Heart left ventricle (tissue), 16 donors: ENCODE results near the gene EGLN2. TPM values are rescaled to one million over a fixed set of nuclear protein-coding genes. Genes with fewer than 3 reads are reported as not detected.

Source experiments
- ATAC-seq, 4 donors: fragments of 200-7000 bp; cut with Tn5 transposase; one replicate each; pipeline ENCODE4 v1.9.1; 2020 to 2022; ENCODE audit warnings: moderate library complexity in 4 of 4, mild to moderate bottlenecking in 3 of 4, moderate number of reproducible peaks in 1 of 4
- DNase-seq, 5 donors: peaks; one replicate each; pipeline ENCODE4 v3.0.0-alpha.2; 2020
- H3K27ac ChIP-seq, 12 donors: fragments of 200-600 bp; sonication (generic) in 4 of 12; one replicate each; pipeline versions ENCODE4 v1.5.0 to v1.8.0; 2016 to 2022; ENCODE audit warnings: mild to moderate bottlenecking in 2 of 12
- H3K27me3 ChIP-seq, 9 donors: fragments of 200-600 bp; sonication (generic) in 2 of 9; one replicate each; pipeline versions ENCODE4 v1.5.1 to v1.8.0; 2016 to 2022; ENCODE audit warnings: mild to moderate bottlenecking in 3 of 9
- H3K36me3 ChIP-seq, 9 donors: fragments of 200-600 bp; sonication (generic) in 2 of 9; one replicate each; pipeline versions ENCODE4 v1.5.0 to v1.8.0; 2018 to 2022; ENCODE audit warnings: mild to moderate bottlenecking in 2 of 9
- H3K4me1 ChIP-seq, 12 donors: fragments of 200-600 bp; sonication (generic) in 4 of 12; one replicate each; pipeline versions ENCODE4 v1.5.0 to v1.8.0; 2016 to 2022; ENCODE audit warnings: mild to moderate bottlenecking in 3 of 12
- H3K4me3 ChIP-seq, 12 donors: fragments of 200-600 bp; sonication (generic) in 4 of 12; one replicate each; pipeline versions ENCODE4 v1.5.0 to v1.8.0; 2017 to 2022; ENCODE audit warnings: mild to moderate bottlenecking in 9 of 12, moderate library complexity in 4 of 12
- H3K9me3 ChIP-seq, 12 donors: fragments of 200-600 bp; sonication (generic) in 4 of 12; one replicate each; pipeline versions ENCODE4 v1.5.0 to v1.8.0; 2016 to 2022; ENCODE audit warnings: mild to moderate bottlenecking in 1 of 12
- POLR2A ChIP-seq, 2 donors: fragments of 450-650 bp; IDR thresholded peaks; one replicate each; pipeline ENCODE4 v1.6.1; 2017; ENCODE audit warnings: antibody characterized with exemption in 2 of 2, mild to moderate bottlenecking in 2 of 2, moderate library complexity in 2 of 2
- WGBS, 4 donors: extraction: QIAGEN DNeasy Blood & Tissue Kit in 2 of 4; methylation state at CpG; one replicate each; pipeline versions ENCODE4 v1.1.5 to v1.1.7; 2013 to 2018; 5-methylcytosine and 5-hydroxymethylcytosine counted together
- intact Hi-C, 10 donors: fragments of 100-400 bp; cut with DNase I; formaldehyde crosslinking; loops; one replicate each; pipeline versions ENCODE4 v1.11.1 to v1.14.2; 2022
- polyA plus RNA-seq, 2 donors: library from polyadenylated mRNA; stranded (reverse); fragments of 200-250 nt; gene quantifications; one replicate each; pipeline ENCODE4 v1.2.3, GENCODE V29; 2013
- total RNA-seq, 9 donors: library from RNA; depleted of rRNA in 2 of 9; stranded (reverse); fragments of >200 nt in 2 of 9; fragmentation: NEBNext Ultra II Directional in 3 of 9; extraction: Animal tissue kit (Norgen Biotek cat#: 25700) in 3 of 9; gene quantifications; one replicate each; pipeline versions ENCODE4 v1.1.0 to v1.2.4, GENCODE V29; 2016 to 2023
- TF ChIP-seq, protein P1 (sequence below), 12 donors: fragments of 200-600 bp; sonication (generic) in 4 of 12; IDR thresholded peaks; one replicate each; pipeline versions ENCODE4 v1.5.0 to v1.8.0; 2018 to 2022; ENCODE audit warnings: antibody characterized with exemption in 12 of 12, mild to moderate bottlenecking in 5 of 12
- donor health status: ischemic (EF 13 %, LVEDD 7.1; RV severe dilation, severe dysfunction).
- donor health status: healthy with polysubstance abuse.
- donor health status: DM: no; HTN: yes; CAD: no.
- donor health status: DM: no; HTN: no; CAD: no.
- donor health status: ischemic (EF 25% LVEDD 6.9; RV normal size, moderate dysfunction).
- donor health status: ischemic (EF 25% LVEDD 5.7; RV mildly dilated, moderate dysfunction).
- donor health status: healthy.
- donor health status: DM: yes; HTN: yes; CAD: no.
- donor health status: ischemic (EF 35%, LVEDD 5.7; RV mildly dilated, moderate dysfunction).
- donor health status: nonischemic (EF 11% LVEDD 7.7; RV severe dilation, severe dysfunction).
- donor health status: DM: yes; HTN: yes; CAD: no.
- donor health status: PGD.
- donor health status: ischemic (EF 29% LVEDD 5.4; RV normal size, mild dysfunction).
- donor health status: nonischemic (EF 23%, LVEDD 6.1; RV moderate dilation, normal function).

EGLN2 gene
- total and polyA plus RNA-seq, 11 donors = 38.1 to 91.8 (median 50.5) TPM

DNA sequence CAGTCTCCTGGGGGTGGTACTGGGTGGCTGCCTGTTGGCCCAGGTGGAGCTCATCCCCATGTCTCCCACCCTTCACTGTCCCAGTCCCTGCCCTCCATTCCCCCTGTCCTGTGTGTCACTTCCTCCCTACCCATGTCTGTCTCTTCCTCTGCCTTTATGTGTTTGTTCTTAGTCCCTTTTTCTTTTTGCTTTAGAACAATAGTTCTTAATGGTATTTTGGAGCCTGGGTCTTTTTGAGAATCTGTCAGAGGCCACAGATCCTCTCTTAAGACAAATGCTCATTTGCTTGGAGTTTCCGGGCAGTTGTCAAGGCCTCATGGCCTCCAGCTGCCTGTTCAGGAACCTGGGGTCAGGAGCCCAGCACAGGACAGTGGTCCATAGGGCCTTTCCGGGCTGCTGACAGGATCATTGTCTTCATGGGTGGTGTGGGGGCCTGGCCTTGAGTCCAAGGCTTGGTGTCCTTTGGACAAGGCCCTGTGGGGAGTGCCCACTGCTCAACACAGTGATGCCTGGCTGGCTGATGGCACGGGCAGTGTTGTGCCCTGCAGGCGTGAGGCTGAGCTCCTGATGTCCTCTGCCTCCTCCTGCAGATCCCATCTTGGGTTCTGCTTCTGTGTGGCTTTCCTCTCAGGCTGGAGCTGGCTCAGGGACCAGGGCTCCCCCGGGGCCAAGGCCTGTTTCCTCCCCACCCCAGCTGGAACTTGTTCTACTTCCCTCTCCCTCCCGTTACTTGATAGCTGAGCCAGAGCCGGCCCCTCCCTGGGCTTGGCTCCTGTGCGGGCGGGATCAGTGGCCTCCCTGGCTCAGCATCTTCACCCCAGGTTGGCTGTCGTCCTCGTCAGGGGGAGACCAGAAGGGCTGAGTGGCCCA lies 3.5 kb downstream of the EGLN2 start:
- Histone ChIP-seq H3K27me3 (no peaks in the 10 kb centered on the region), H3K36me3 (peaks cover 0 to 46% (median 23%) of the 10 kb centered on the region in 9 donors), H3K4me3 (peak overlapping the region in 11 of 12 donors; percentile 13 to 99 (median 93)), H3K4me1 (peaks cover 54 to 86% (median 78%) of the 10 kb centered on the region in 12 donors), H3K9me3 (no peaks in the 10 kb centered on the region), H3K27ac (peak overlapping the region; percentile 75 to 99 (median 97))
- intact Hi-C loops = loop anchor here in 2 of 10 donors (10.0 kb wide), 2 partner anchors 138 to 378 kb away; partner anchors contain the start of gene SERTAD1 (in 1 of the 2)
- peak; percentile 82 to 88 (median 83) for DNase-seq
- peak in 3 of 4 donors; percentile 5 to 43 (median 5) for ATAC-seq
- WGBS, 4 donors = 10 to 18% (median 14%) methylated on average over 6 to 11 of the region's 11 CpGs
- no peak for TF ChIP-seq POLR2A (IDR thresholded peaks at IDR 0.05)
- TF ChIP-seq, protein P1, sequence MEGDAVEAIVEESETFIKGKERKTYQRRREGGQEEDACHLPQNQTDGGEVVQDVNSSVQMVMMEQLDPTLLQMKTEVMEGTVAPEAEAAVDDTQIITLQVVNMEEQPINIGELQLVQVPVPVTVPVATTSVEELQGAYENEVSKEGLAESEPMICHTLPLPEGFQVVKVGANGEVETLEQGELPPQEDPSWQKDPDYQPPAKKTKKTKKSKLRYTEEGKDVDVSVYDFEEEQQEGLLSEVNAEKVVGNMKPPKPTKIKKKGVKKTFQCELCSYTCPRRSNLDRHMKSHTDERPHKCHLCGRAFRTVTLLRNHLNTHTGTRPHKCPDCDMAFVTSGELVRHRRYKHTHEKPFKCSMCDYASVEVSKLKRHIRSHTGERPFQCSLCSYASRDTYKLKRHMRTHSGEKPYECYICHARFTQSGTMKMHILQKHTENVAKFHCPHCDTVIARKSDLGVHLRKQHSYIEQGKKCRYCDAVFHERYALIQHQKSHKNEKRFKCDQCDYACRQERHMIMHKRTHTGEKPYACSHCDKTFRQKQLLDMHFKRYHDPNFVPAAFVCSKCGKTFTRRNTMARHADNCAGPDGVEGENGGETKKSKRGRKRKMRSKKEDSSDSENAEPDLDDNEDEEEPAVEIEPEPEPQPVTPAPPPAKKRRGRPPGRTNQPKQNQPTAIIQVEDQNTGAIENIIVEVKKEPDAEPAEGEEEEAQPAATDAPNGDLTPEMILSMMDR (IDR thresholded peaks at IDR 0.05) = no peak

DNA sequence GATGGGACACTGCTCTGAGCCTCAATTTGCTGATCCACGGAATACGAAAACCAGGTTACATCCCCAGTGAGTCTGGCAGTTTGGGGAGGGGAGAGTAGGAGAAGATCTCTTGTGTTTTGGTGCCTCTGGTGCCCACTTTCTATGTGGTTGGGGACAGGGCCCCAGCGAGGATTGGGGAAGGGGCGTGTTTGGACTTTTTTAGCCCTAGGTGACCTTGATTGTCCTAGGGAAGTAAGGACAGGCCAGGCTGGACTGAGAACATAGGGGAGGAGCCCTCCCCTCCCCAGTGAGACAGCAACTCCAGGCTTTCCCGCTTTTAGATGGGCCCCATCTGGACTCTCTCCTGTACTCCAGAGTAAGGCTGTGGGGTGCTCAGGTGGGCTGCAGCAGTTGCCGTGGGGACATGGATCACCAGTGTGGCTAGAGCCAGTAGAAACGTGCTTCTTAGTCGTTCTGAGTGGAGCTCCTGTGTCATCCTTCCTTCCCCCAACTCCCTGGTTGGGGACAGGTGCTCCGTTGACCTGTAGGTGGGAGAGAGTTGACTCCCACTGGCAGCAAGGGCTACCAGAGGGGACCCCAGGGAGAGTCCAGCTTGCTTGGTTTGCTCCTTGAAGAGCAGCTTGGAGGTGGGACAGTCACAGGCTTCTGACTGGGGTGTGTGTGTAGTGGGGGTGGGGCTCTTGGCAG lies 4.3 kb downstream of the EGLN2 start:
- WGBS, 4 donors = 27 to 33% (median 30%) methylated on average over 6 to 9 of the region's 9 CpGs
- DNase-seq (no peak), ATAC-seq (no peak)
- Histone ChIP-seq H3K27ac (peak overlapping the region; percentile 75 to 99 (median 97)), H3K27me3 (no peaks in the 10 kb centered on the region), H3K4me1 (peaks cover 56 to 85% (median 79%) of the 10 kb centered on the region in 12 donors), H3K4me3 (peak overlapping the region in 11 of 12 donors; percentile 13 to 99 (median 93)), H3K36me3 (peaks cover 0 to 54% (median 30%) of the 10 kb centered on the region in 9 donors), H3K9me3 (no peaks in the 10 kb centered on the region)
- intact Hi-C loops = loop anchor here in 2 of 10 donors (10.0 kb wide), 2 partner anchors 139 to 379 kb away; partner anchors contain the start of gene SERTAD1 (in 1 of the 2)
- no peak for TF ChIP-seq POLR2A (IDR thresholded peaks at IDR 0.05)
- TF ChIP-seq, protein P1 (IDR thresholded peaks at IDR 0.05) = no peak

DNA sequence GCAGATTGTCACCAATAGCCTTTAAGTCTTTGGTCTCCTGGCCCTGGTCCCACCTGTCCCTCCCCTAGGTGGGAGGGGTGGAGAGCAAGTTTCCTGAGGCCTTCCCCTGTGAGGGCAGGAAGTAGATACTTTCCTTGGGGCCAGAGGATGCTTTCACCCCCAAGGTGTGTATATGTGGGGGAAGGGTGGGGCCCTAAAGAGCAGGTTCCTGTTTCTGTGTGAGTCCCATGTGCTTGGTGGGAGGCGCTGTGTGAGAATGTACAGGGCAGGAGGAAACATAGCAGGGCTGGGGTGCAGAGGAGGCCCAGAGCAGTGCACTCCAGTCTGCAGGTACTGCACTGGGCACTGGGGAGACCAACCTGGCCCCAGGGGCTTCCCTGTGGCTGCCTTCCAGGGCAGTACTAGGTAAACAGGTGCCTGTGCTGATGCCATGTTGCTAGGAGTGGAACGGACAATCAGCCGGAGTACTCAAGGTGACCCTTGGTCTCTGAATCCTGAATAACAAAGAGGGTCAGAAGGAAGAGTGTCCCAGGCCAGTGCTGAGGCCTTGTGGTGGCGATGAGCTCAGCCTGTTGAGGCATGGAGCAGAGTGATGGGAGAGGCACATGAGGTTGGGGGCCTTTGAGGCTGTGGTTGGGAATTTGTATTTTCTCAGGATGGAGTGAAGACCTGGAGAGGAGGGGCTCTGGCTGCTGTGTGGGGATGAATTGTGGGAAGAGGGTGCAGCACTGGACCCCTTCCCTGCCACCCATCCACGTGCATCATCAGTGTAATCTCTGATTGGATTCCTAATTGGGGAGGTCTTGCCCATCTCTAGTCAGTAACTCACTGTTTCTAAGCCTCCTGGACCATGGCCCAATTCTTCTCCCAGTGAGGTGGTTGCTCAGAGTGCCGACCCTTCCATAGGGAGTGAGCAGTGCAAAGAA lies 5.1 kb downstream of the EGLN2 start:
- no peak for TF ChIP-seq POLR2A (IDR thresholded peaks at IDR 0.05)
- TF ChIP-seq, protein P1 (IDR thresholded peaks at IDR 0.05) = no peak
- intact Hi-C loops = loop anchor here in 2 of 10 donors (10.0 kb wide), 2 partner anchors 139 to 379 kb away; partner anchors contain the start of gene SERTAD1 (in 1 of the 2)
- 42 to 50% (median 44%) methylated on average over 5 to 6 of the region's 6 CpGs for WGBS, 4 donors
- Histone ChIP-seq H3K27ac (peak overlapping the region; percentile 75 to 99 (median 97)), H3K36me3 (peaks cover 0 to 62% (median 39%) of the 10 kb centered on the region in 9 donors), H3K4me3 (peak overlapping the region in 9 of 12 donors; percentile 16 to 99 (median 94)), H3K4me1 (peaks cover 56 to 93% (median 83%) of the 10 kb centered on the region in 12 donors), H3K9me3 (no peaks in the 10 kb centered on the region), H3K27me3 (no peaks in the 10 kb centered on the region)
- ATAC-seq (peak in 1 of 4 donors; percentile 12), DNase-seq (peak in 4 of 5 donors; percentile 70 to 79 (median 72))
